HFF-Myc (cell line): ENCODE data around the gene NSFL1C.

Experiments
- DNase-seq: peaks from one replicate; pipeline ENCODE4 v3.0.0-alpha.2; 2011; ENCODE audit warnings: low read depth; ENCODE audit errors: extremely low read depth
- H3K4me3 ChIP-seq: replicated peaks from 2 replicates; pipeline ENCODE4 v1.5.1; 2011; ENCODE audit warnings: low read depth, mild to moderate bottlenecking, control low read depth, low read length
- CTCF ChIP-seq: IDR thresholded peaks from 2 replicates; pipeline ENCODE4 v1.5.1; 2012; ENCODE audit warnings: mild to moderate bottlenecking, low read depth, low read length, control low read depth; ENCODE audit errors: missing control alignments

Gene NSFL1C

GRCh38 chr20:1462001-1462400 is 4.6 kb downstream of the NSFL1C start:
- H3K4me3 ChIP-seq, result no peak overlapping the region
- DNase-seq, result no peak
- no peak for TF ChIP-seq CTCF

- DNase-seq, result no peak
- TF ChIP-seq CTCF, result no peak
- H3K4me3 ChIP-seq, result no peak overlapping the region
These were observed 6.4 kb downstream of the NSFL1C start for GRCh38 chr20:1460275-1460674.

GRCh38 chr20:1457992-1458391 is 8.7 kb downstream of the NSFL1C start:
- TF ChIP-seq CTCF, result no peak
- no peak overlapping the region for H3K4me3 ChIP-seq
- DNase-seq, result no peak

GRCh38 chr20:1456300-1456699 is 10.3 kb downstream of the NSFL1C start:
- no peak for TF ChIP-seq CTCF
- DNase-seq, result no peak
- no peak overlapping the region for H3K4me3 ChIP-seq

GRCh38 chr20:1450926-1451491 is 15.6 kb downstream of the NSFL1C start:
- no peak for DNase-seq
- no peak overlapping the region for H3K4me3 ChIP-seq
- no peak for TF ChIP-seq CTCF

GRCh38 chr20:1449370-1449769 is 17.3 kb downstream of the NSFL1C start:
- DNase-seq, result no peak
- no peak for TF ChIP-seq CTCF

GRCh38 chr20:1448081-1448620 is 18.5 kb downstream of the NSFL1C start:
- TF ChIP-seq CTCF, result no peak
- DNase-seq, result no peak
- no peak overlapping the region for H3K4me3 ChIP-seq

More at GRCh38 chr20:1449370-1449769, 17.3 kb downstream of the NSFL1C start:
- no peak overlapping the region for H3K4me3 ChIP-seq
